ENCODE measurements around the gene DGKQ.

- TF ChIP-seq, protein P1, sequence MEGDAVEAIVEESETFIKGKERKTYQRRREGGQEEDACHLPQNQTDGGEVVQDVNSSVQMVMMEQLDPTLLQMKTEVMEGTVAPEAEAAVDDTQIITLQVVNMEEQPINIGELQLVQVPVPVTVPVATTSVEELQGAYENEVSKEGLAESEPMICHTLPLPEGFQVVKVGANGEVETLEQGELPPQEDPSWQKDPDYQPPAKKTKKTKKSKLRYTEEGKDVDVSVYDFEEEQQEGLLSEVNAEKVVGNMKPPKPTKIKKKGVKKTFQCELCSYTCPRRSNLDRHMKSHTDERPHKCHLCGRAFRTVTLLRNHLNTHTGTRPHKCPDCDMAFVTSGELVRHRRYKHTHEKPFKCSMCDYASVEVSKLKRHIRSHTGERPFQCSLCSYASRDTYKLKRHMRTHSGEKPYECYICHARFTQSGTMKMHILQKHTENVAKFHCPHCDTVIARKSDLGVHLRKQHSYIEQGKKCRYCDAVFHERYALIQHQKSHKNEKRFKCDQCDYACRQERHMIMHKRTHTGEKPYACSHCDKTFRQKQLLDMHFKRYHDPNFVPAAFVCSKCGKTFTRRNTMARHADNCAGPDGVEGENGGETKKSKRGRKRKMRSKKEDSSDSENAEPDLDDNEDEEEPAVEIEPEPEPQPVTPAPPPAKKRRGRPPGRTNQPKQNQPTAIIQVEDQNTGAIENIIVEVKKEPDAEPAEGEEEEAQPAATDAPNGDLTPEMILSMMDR (IDR thresholded peaks at IDR 0.05), result no peak
- TF ChIP-seq POLR2A (IDR thresholded peaks at IDR 0.05), result no peak
These were observed 16.7 kb downstream of the DGKQ start for GRCh38 chr4:956531-957230.
